RWPE1 (cell line): ENCODE measurements around the gene FAM168B.

Experiments
- CTCF ChIA-PET: fragments of 350-600 bp; sonication (Branson Sonifier 250); formaldehyde crosslinking; extraction: SDS; loops from one replicate; lab custom pipeline; 2021; lab: Yijun Ruan, JAX
- POLR2A ChIA-PET: fragments of 400-600 bp; formaldehyde crosslinking; extraction: SDS; loops from one replicate; lab custom pipeline; 2020; ENCODE audit warnings: antibody characterized with exemption; ENCODE audit not compliant: low non-redundant PET; lab: Yijun Ruan, JAX
- DNase-seq: peaks from one replicate; pipeline ENCODE4 v3.0.0; 2012; ENCODE audit warnings: low spot score
- H3K27ac ChIP-seq: fragments of 450-650 bp; 2 replicates; pipeline ENCODE4 v1.5.1; 2017
- TF ChIP-seq, protein P1 (sequence below): fragments of 450-650 bp; conservative IDR thresholded peaks from 2 replicates; pipeline ENCODE4 v1.5.1; 2017; ENCODE audit warnings: low read depth, mild to moderate bottlenecking

FAM168B gene

GRCh38 chr2:131035112-131035825 lies 58.0 kb downstream of the FAM168B start:
- CTCF ChIA-PET: no interaction called here
- TF ChIP-seq, protein P1, sequence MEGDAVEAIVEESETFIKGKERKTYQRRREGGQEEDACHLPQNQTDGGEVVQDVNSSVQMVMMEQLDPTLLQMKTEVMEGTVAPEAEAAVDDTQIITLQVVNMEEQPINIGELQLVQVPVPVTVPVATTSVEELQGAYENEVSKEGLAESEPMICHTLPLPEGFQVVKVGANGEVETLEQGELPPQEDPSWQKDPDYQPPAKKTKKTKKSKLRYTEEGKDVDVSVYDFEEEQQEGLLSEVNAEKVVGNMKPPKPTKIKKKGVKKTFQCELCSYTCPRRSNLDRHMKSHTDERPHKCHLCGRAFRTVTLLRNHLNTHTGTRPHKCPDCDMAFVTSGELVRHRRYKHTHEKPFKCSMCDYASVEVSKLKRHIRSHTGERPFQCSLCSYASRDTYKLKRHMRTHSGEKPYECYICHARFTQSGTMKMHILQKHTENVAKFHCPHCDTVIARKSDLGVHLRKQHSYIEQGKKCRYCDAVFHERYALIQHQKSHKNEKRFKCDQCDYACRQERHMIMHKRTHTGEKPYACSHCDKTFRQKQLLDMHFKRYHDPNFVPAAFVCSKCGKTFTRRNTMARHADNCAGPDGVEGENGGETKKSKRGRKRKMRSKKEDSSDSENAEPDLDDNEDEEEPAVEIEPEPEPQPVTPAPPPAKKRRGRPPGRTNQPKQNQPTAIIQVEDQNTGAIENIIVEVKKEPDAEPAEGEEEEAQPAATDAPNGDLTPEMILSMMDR: no peak
- peak overlapping the region; percentile 79 for H3K27ac ChIP-seq
- DNase-seq: no peak
- POLR2A ChIA-PET: no interaction called here

DNA sequence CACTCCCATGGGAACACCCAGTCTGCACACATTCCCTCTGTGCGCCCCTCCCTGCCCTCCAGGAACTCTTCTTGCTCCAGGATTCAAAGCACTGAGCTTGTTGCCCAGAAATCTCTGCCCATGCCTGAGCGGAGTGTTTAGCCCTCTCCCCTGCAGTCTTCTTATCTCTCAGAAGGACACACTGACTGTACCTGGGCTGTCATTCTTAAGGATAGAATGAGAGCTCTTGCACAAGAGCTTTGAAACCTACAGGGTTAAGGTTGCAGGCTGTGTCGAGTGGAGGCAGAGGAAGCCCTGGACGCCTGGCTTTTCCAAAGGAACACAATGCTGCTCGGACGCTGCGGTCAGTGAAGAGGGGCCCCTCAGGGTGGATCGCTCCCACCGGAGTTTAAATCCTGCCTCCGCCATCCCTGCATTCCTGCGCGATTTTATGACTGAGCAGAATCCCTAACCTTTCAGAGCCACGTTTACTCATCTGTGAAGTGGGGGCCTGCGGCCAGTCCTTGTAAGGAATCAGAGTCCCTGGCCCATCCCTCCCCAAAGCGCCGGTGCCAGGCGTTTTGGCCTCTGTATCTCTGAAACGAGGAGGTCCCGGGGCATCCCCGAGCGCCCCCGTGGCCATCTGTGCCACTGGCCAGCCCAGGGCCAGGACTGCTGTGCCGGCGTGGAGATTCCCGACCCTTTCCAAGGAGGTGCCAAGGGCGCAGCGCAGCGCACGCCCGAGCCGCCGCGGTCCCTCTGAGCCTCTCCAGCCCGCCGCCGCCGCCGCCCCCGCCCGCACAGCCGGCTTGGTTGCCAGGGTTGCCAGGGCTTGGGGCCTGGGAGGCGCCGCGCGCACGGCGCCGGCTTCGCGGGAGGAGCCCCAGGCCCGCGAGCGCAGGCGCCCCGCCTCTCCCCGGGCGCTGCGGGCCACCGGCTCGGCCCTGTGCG lies 58.9 kb downstream of the FAM168B start:
- peak; percentile 38 for DNase-seq
- CTCF ChIA-PET: no interaction called here
- peak overlapping the region; percentile 79 for H3K27ac ChIP-seq
- TF ChIP-seq, protein P1: no peak
- POLR2A ChIA-PET: interaction anchor here (0.5 kb wide), 1 partner anchor 36 kb away, joined by 4 read pairs; no protein-coding TSS in a partner anchor

DNA sequence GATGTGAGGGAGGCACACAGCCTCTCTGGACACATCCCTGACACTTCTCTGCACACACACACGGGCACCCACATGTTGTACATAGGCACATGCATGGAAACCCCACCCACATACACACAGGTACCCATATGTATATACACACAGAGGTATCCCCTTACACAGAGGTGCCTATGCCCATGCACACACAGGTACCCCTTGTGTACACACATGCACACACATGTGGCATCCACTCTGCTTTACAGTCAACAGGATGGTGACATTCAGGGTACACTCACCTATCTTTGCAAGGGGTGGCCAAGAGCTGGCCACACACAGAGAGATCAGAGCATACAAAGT lies 59.5 kb downstream of the FAM168B start:
- peak overlapping the region; percentile 79 for H3K27ac ChIP-seq
- no peak for DNase-seq
- ChIA-PET CTCF (no interaction called here), POLR2A (no interaction called here)
- TF ChIP-seq, protein P1: no peak

- TF ChIP-seq, protein P1: no peak
- no peak for DNase-seq
- ChIA-PET POLR2A (no interaction called here), CTCF (no interaction called here)
- H3K27ac ChIP-seq: peak overlapping the region; percentile 79; the same call in 1 of the 2 replicates
Observed at GRCh38 chr2:131032393-131032836, 60.8 kb downstream of the FAM168B start.

DNA sequence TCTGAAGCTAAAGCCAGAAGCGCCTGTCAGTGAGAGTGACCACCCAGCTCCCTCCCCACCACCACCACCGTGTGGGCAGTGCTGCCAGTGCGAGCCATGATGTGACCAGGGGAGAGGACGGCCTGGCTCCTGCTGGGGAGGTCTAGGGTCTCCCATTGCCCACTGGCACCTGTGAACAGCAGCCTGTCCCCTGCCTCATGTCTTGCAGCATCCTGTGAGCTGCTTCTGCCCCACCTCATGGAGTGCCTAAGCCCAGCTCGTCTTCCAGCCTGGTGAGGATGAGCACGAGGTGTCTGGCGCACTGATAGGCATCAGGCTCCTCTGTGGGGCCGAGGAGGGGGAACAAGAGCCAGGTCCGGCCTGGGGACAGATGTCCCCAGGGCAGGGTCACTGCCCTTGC lies 61.4 kb downstream of the FAM168B start:
- DNase-seq: no peak
- peak overlapping the region; percentile 79 for H3K27ac ChIP-seq
- POLR2A ChIA-PET: no interaction called here
- TF ChIP-seq, protein P1: no peak
- CTCF ChIA-PET: no interaction called here

GRCh38 chr2:131031431-131031841 lies 61.8 kb downstream of the FAM168B start:
- DNase-seq: no peak
- ChIA-PET CTCF (no interaction called here), POLR2A (no interaction called here)
- peak overlapping the region; percentile 79 for H3K27ac ChIP-seq
- TF ChIP-seq, protein P1: no peak
